HG02840 (cell line): ENCODE data around the gene ANKMY2.

Source experiments
- ATAC-seq: cut with Tn5 transposase; IDR thresholded peaks from one replicate; pipeline ENCODE4 v1.9.1; 2021; ENCODE audit warnings: mild to moderate bottlenecking, moderate library complexity, moderate number of reproducible peaks; ENCODE audit not compliant: unreplicated experiment, low FRiP score

The ANKMY2 gene

GRCh38 chr7:16586081-16586874, 59.3 kb downstream of the ANKMY2 start:
- ATAC-seq, result no peak

GRCh38 chr7:16585540-16585939, 60.0 kb downstream of the ANKMY2 start:
- no peak for ATAC-seq

GRCh38 chr7:16583834-16584233, 61.7 kb downstream of the ANKMY2 start:
- ATAC-seq, result no peak

- ATAC-seq, result no peak
These were observed 64.3 kb downstream of the ANKMY2 start for GRCh38 chr7:16581286-16581685.

- ATAC-seq, result no peak
These were observed 66.3 kb downstream of the ANKMY2 start for GRCh38 chr7:16579216-16579615.

GRCh38 chr7:16571941-16572340, 73.6 kb downstream of the ANKMY2 start:
- ATAC-seq, result no peak

GRCh38 chr7:16564909-16565426, 80.6 kb downstream of the ANKMY2 start:
- ATAC-seq, result no peak

- no peak for ATAC-seq
These were observed 81.6 kb downstream of the ANKMY2 start for GRCh38 chr7:16564023-16564380.

GRCh38 chr7:16563281-16564022, 82.1 kb downstream of the ANKMY2 start:
- ATAC-seq, result no peak

GRCh38 chr7:16562456-16563220, 82.9 kb downstream of the ANKMY2 start:
- no peak for ATAC-seq

GRCh38 chr7:16561943-16562342, 83.6 kb downstream of the ANKMY2 start:
- no peak for ATAC-seq

GRCh38 chr7:16559497-16560179, 85.9 kb downstream of the ANKMY2 start:
- no peak for ATAC-seq

GRCh38 chr7:16558761-16559302, 86.7 kb downstream of the ANKMY2 start:
- no peak for ATAC-seq

GRCh38 chr7:16556359-16556758, 89.2 kb downstream of the ANKMY2 start:
- ATAC-seq, result no peak

- no peak for ATAC-seq
These were observed 90.9 kb downstream of the ANKMY2 start for GRCh38 chr7:16554518-16555236.

- ATAC-seq, result no peak
These were observed 94.9 kb downstream of the ANKMY2 start for GRCh38 chr7:16550671-16551070.
